ENCODE results near the gene LIAS. TPM values are rescaled to one million over a fixed set of nuclear protein-coding genes. Genes with fewer than 3 reads are reported as not detected.
"Not testable (repeated sequence)": the region's sequence is repeated elsewhere in the genome, so short reads cannot be mapped to it uniquely, and the experiment has no call there.

Gene LIAS
- total and polyA plus RNA-seq, 2 donors (not counting 1 experiment from before 2014, with no cell fraction given): 12.0 to 20.9 TPM

- no peak overlapping the region for H3K4me3 Mint-ChIP-seq
- Histone ChIP-seq H3K79me2 (ENCODE audit: control insufficient read depth, insufficient read depth, low read length) (no peaks in the 10 kb centered on the region), H3K4me3 (ENCODE audit: control extremely low read depth in 1 of 5, extremely low read depth in 1 of 5, insufficient read depth in 1 of 5, low read depth in 2 of 5, low read length in 4 of 5) (no peak overlapping the region), H3K9me3 (ENCODE audit: control extremely low read depth in 1 of 3, control insufficient read depth in 2 of 3, insufficient read depth in 1 of 3, low read length in 2 of 3) (no peaks in the 10 kb centered on the region), H3K27me3 (replicated peaks in 1 of 4; ENCODE audit: control extremely low read depth in 1 of 4, control insufficient read depth in 3 of 4, insufficient read depth in 4 of 4, low read length in 3 of 4) (no peaks in the 10 kb centered on the region), H3K36me3 (replicated peaks in 1 of 2; ENCODE audit: control extremely low read depth in 1 of 2, control insufficient read depth in 1 of 2, extremely low read depth in 1 of 2, insufficient read depth in 2 of 2, low read length in 1 of 2) (peaks cover 14 to 47% of the 10 kb centered on the region in 2 experiments), H2AFZ (ENCODE audit: insufficient read depth, low read depth, low read length, poor library complexity, severe bottlenecking) (no peak overlapping the region), H3K27ac (ENCODE audit: low read length in 2 of 2) (no peak overlapping the region), H3K4me1 (ENCODE audit: control insufficient read depth in 2 of 2, insufficient read depth in 2 of 2, low read length in 2 of 2) (no peaks in the 10 kb centered on the region), H3K4me2 (replicated peaks; ENCODE audit: low read depth, low read length, poor library complexity, severe bottlenecking) (no peak overlapping the region), H4K20me1 (ENCODE audit: control insufficient read depth, insufficient read depth, low read length, poor library complexity, severe bottlenecking) (no peaks in the 10 kb centered on the region), H3K9ac (ENCODE audit: low read length) (no peak overlapping the region)
- DNase-seq (no peak), ATAC-seq (ENCODE audit: low read depth) (no peak)
- TF ChIP-seq CTCF (IDR thresholded peaks at IDR 0.05) (no peak), EZH2 (IDR thresholded peaks at IDR 0.05; ENCODE audit: borderline replicate concordance, insufficient read depth, low read depth, low read length, poor library complexity, severe bottlenecking) (no peak)
- H3K27me3 Mint-ChIP-seq: no peaks in the 10 kb centered on the region
- intact Hi-C loops (cut with micrococcal nuclease): no loop called here
- no peaks in the 10 kb centered on the region for H3K9me3 Mint-ChIP-seq (ENCODE audit: insufficient read depth)
- ChIA-PET CTCF (no interaction called here), POLR2A (interaction anchor here (0.6 kb wide), 1 partner anchor 99 kb away, joined by 5 read pairs; no protein-coding TSS in a partner anchor)
- no peak overlapping the region for H3K27ac Mint-ChIP-seq
- H3K4me1 Mint-ChIP-seq: no peaks in the 10 kb centered on the region
These were observed 43.3 kb downstream of the LIAS start for GRCh38 chr4:39502019-39502663.

GRCh38 chr4:39502664-39503035, 43.8 kb downstream of the LIAS start:
- ATAC-seq (ENCODE audit: low read depth); H3K4me3 Mint-ChIP-seq; H3K4me1 ChIP-seq (ENCODE audit: control insufficient read depth in 2 of 2, insufficient read depth in 2 of 2, low read length in 2 of 2); H3K9me3 Mint-ChIP-seq (ENCODE audit: insufficient read depth); H3K27ac ChIP-seq (ENCODE audit: low read length in 2 of 2); H3K4me1 Mint-ChIP-seq; H3K4me2 ChIP-seq (replicated peaks; ENCODE audit: low read depth, low read length, poor library complexity, severe bottlenecking); CTCF ChIA-PET; H3K79me2 ChIP-seq (ENCODE audit: control insufficient read depth, insufficient read depth, low read length); H3K27me3 ChIP-seq (replicated peaks in 1 of 4; ENCODE audit: control extremely low read depth in 1 of 4, control insufficient read depth in 3 of 4, insufficient read depth in 4 of 4, low read length in 3 of 4); DNase-seq; H4K20me1 ChIP-seq (ENCODE audit: control insufficient read depth, insufficient read depth, low read length, poor library complexity, severe bottlenecking); H3K9me3 ChIP-seq (ENCODE audit: control extremely low read depth in 1 of 3, control insufficient read depth in 2 of 3, insufficient read depth in 1 of 3, low read length in 2 of 3); intact Hi-C loops (cut with micrococcal nuclease); H3K4me3 ChIP-seq (ENCODE audit: control extremely low read depth in 1 of 5, extremely low read depth in 1 of 5, insufficient read depth in 1 of 5, low read depth in 2 of 5, low read length in 4 of 5); H2AFZ ChIP-seq (ENCODE audit: insufficient read depth, low read depth, low read length, poor library complexity, severe bottlenecking); H3K27me3 Mint-ChIP-seq; H3K9ac ChIP-seq (ENCODE audit: low read length); H3K27ac Mint-ChIP-seq: not testable (repeated sequence)
- H3K36me3 ChIP-seq (replicated peaks in 1 of 2; ENCODE audit: control extremely low read depth in 1 of 2, control insufficient read depth in 1 of 2, extremely low read depth in 1 of 2, insufficient read depth in 2 of 2, low read length in 1 of 2): peaks cover 14 to 52% of the 10 kb centered on the region in 2 experiments
- 100% methylated on average over 2 of the region's 4 CpGs for WGBS (ENCODE audit: insufficient coverage)
- POLR2A ChIA-PET: interaction anchor here (0.6 kb wide), 1 partner anchor 99 kb away, joined by 5 read pairs; no protein-coding TSS in a partner anchor
